ENCODE data around the gene APPL2. TPM values are rescaled to one million over a fixed set of nuclear protein-coding genes. Genes with fewer than 3 reads are reported as not detected.

Gene APPL2
- total RNA-seq, 6 donors from 2014 or later, result 23.8 to 72.3 (median 28.6) TPM

DNA sequence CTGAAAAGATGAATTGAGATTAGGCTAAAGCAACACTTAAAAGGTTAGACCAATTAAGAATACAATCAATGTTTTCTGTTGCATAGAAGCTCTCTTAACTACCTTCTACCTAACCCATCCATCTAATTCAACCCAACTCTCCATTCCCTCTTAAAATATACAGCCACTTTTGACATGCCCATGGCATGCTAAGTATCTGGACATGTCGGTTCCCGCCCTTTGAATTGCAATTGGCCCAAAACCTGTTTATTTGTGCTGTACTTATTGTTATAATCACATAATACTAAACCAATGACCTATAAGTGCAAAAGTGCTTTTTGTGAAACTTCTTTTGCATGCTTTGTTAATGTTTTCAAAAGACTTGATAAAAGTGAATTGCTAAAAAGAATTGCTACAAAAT lies 37.6 kb upstream of the APPL2 start:
- Histone ChIP-seq H3K27me3 (no peaks in the 10 kb centered on the region), H3K9me3 (no peaks in the 10 kb centered on the region), H3K4me1 (no peaks in the 10 kb centered on the region), H3K27ac (no peak overlapping the region), H3K36me3 (no peaks in the 10 kb centered on the region), H3K4me3 (no peak overlapping the region)
- no peak for DNase-seq
- 82 to 86% methylated on average over 2 of the region's 2 CpGs for WGBS, 2 donors
- TF ChIP-seq POLR2AphosphoS5 (IDR thresholded peaks at IDR 0.05) (no peak), EP300 (IDR thresholded peaks at IDR 0.05) (no peak), POLR2A (IDR thresholded peaks at IDR 0.05) (no peak)
- TF ChIP-seq, protein P1, sequence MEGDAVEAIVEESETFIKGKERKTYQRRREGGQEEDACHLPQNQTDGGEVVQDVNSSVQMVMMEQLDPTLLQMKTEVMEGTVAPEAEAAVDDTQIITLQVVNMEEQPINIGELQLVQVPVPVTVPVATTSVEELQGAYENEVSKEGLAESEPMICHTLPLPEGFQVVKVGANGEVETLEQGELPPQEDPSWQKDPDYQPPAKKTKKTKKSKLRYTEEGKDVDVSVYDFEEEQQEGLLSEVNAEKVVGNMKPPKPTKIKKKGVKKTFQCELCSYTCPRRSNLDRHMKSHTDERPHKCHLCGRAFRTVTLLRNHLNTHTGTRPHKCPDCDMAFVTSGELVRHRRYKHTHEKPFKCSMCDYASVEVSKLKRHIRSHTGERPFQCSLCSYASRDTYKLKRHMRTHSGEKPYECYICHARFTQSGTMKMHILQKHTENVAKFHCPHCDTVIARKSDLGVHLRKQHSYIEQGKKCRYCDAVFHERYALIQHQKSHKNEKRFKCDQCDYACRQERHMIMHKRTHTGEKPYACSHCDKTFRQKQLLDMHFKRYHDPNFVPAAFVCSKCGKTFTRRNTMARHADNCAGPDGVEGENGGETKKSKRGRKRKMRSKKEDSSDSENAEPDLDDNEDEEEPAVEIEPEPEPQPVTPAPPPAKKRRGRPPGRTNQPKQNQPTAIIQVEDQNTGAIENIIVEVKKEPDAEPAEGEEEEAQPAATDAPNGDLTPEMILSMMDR (IDR thresholded peaks at IDR 0.05), result no peak
- no peak for ATAC-seq (ENCODE audit: low FRiP score in 2 of 2)

DNA sequence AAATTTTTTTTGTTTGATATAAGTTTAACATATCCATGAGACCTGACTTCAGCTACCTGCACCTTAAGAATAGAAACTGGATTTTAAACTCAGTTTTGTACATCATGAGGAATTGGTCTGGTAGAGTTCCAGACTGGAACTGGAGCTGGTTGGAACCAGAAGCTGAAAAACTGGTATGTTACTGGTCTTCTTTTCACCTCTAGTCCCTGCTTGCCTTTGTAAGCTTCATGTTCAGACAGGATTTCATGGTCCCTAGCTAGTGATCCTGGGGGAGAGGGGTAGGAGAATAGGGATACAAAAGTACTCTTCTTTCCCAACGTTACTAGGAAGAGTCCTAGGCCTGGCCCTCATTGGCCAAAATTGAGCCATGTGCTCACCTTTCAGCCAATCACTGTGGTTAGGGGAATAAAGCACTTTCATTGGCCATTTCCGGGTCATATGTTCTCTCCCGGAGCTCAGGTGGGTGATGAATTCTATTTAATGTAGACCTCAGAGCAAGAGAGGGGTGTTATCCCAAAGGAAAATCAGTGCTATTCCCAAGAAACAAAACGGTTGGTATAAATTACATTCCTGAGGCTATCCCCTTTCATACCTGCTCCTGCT lies 36.9 kb upstream of the APPL2 start:
- H3K4me3 ChIP-seq, result no peak overlapping the region
- no peaks in the 10 kb centered on the region for H3K4me1 ChIP-seq
- no peak for ATAC-seq (ENCODE audit: low FRiP score in 2 of 2)
- TF ChIP-seq, protein P1 (IDR thresholded peaks at IDR 0.05), result no peak
- no peak for TF ChIP-seq POLR2AphosphoS5 (IDR thresholded peaks at IDR 0.05)
- TF ChIP-seq EP300 (IDR thresholded peaks at IDR 0.05), result no peak
- TF ChIP-seq POLR2A (IDR thresholded peaks at IDR 0.05), result no peak
- H3K27me3 ChIP-seq, result no peaks in the 10 kb centered on the region
- H3K27ac ChIP-seq, result no peak overlapping the region
- H3K36me3 ChIP-seq, result no peaks in the 10 kb centered on the region
- no peak for DNase-seq
- WGBS, 2 donors, result 90 to 91% methylated on average over 4 of the region's 4 CpGs
- H3K9me3 ChIP-seq, result no peaks in the 10 kb centered on the region

DNA sequence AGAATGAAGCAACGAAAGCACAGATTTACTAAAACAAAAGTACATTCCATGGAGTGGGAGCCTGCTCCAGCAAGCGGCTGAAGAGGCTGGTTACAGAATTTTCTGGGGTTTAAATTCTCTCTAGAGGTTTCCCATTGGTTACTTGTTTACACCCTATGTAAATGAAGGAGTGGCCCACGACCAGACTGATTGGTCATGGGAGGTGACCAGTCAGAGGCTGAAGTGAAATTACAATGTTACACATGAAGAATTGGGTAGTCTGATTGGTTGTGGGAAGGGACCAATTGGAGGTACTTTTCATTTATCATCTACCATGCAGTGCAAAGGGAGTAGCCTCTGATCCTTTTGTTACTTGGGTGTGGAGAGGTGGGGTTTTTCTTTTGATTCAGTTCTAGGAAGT lies 36.2 kb upstream of the APPL2 start:
- Histone ChIP-seq H3K9me3 (no peaks in the 10 kb centered on the region), H3K27ac (no peak overlapping the region), H3K4me3 (no peak overlapping the region), H3K4me1 (no peaks in the 10 kb centered on the region), H3K36me3 (no peaks in the 10 kb centered on the region), H3K27me3 (no peaks in the 10 kb centered on the region)
- no peak for TF ChIP-seq EP300 (IDR thresholded peaks at IDR 0.05)
- TF ChIP-seq, protein P1 (IDR thresholded peaks at IDR 0.05), result no peak
- no peak for TF ChIP-seq POLR2AphosphoS5 (IDR thresholded peaks at IDR 0.05)
- no peak for TF ChIP-seq POLR2A (IDR thresholded peaks at IDR 0.05)
- 66 to 76% methylated on average over 3 of the region's 3 CpGs for WGBS, 2 donors
- DNase-seq, result no peak
- no peak for ATAC-seq (ENCODE audit: low FRiP score in 2 of 2)

DNA sequence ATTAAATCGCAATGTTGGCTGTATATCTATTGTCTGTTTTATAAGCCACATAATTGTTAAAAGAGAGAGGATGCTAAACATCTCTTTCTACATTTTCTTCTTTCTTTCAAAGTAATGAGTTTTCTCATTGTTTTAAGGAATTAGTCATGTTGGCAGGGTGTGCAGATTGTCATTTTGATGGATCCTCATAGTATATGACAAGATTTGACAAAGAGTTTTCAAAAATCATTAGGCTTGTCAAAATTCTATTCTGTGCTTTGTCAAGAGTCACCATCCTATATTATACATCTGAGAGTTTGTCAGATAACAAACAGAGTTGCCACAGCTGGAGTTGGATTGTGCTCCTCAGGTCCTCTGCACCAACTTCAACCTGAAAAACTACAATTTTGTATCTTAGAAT lies 35.4 kb upstream of the APPL2 start:
- no peak overlapping the region for H3K27ac ChIP-seq
- WGBS, 2 donors, result 79 to 81% methylated on average over 1 of the region's 1 CpG
- no peaks in the 10 kb centered on the region for H3K4me1 ChIP-seq
- H3K27me3 ChIP-seq, result no peaks in the 10 kb centered on the region
- H3K4me3 ChIP-seq, result no peak overlapping the region
- H3K9me3 ChIP-seq, result no peaks in the 10 kb centered on the region
- H3K36me3 ChIP-seq, result no peaks in the 10 kb centered on the region
- DNase-seq (no peak), ATAC-seq (ENCODE audit: low FRiP score in 2 of 2) (no peak)
- no peak for TF ChIP-seq POLR2AphosphoS5 (IDR thresholded peaks at IDR 0.05)
- no peak for TF ChIP-seq EP300 (IDR thresholded peaks at IDR 0.05)
- TF ChIP-seq POLR2A (IDR thresholded peaks at IDR 0.05), result no peak
- TF ChIP-seq, protein P1 (IDR thresholded peaks at IDR 0.05), result no peak

DNA sequence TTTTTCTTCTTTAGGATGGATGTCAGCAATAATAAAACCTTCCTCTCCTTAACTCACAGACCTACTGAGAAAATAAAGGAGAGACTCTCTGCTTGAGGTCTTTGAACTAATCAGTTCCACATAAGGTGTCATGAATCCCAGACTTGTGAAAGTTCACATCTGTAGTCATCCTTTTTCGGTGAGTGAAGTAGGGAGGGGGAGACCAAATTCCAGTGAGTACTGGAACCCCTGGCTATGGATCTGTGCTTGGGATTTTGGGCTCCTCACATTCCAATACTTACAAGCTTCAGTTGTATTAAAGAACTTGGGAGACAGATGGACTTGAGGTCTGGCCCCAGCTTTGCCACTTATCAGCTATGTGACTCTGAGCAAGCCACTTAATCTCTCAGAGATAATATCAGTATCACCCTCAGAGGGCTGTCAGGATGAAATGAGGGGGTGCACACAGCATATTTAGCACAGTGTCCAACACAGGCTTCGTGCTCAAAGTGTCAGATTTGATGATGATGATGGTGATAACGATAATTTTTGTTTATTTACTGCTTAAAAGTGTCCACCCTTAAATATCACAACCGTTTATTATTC lies 34.8 kb upstream of the APPL2 start:
- no peak overlapping the region for H3K4me3 ChIP-seq
- 57 to 63% methylated on average over 4 of the region's 4 CpGs for WGBS, 2 donors
- no peaks in the 10 kb centered on the region for H3K27me3 ChIP-seq
- H3K27ac ChIP-seq, result no peak overlapping the region
- H3K4me1 ChIP-seq, result no peaks in the 10 kb centered on the region
- DNase-seq, result no peak
- H3K9me3 ChIP-seq, result no peaks in the 10 kb centered on the region
- ATAC-seq (ENCODE audit: low FRiP score in 2 of 2), result no peak
- no peak for TF ChIP-seq POLR2AphosphoS5 (IDR thresholded peaks at IDR 0.05)
- no peak for TF ChIP-seq EP300 (IDR thresholded peaks at IDR 0.05)
- TF ChIP-seq, protein P1 (IDR thresholded peaks at IDR 0.05), result no peak
- TF ChIP-seq POLR2A (IDR thresholded peaks at IDR 0.05), result no peak
- no peaks in the 10 kb centered on the region for H3K36me3 ChIP-seq
